K562 (cell line): ENCODE data around the gene HCN3. TPM values are rescaled to one million over a fixed set of nuclear protein-coding genes. Genes with fewer than 3 reads are reported as not detected.

Source experiments
- ARID3B ChIP-seq: fragments of 250-450 bp; sonication (Bioruptor Pico); IDR thresholded peaks from 2 replicates; pipeline ENCODE4 v1.4.0; 2020; ENCODE audit warnings: borderline replicate concordance
- ASH1L ChIP-seq: fragments of 450-650 bp; IDR thresholded peaks from 2 replicates; pipeline ENCODE4 v1.6.1; 2018; ENCODE audit warnings: borderline replicate concordance, mild to moderate bottlenecking, low read depth; ENCODE audit not compliant: partially characterized antibody
- CBFB ChIP-seq: sonication (generic); formaldehyde crosslinking; IDR thresholded peaks from 2 replicates; pipeline ENCODE4 v1.4.0; 2020; ENCODE audit warnings: mild to moderate bottlenecking, missing genetic modification reagents
- CBX3 ChIP-seq, 2 experiments: IDR thresholded peaks; 1 replicate in 1 of 2; 2 replicates in 1 of 2; pipeline ENCODE4 v1.6.1; 2012; ENCODE audit warnings: inconsistent platforms in 2 of 2, low read length in 2 of 2, borderline replicate concordance in 1 of 2, control low read depth in 1 of 2
- CCNT2 ChIP-seq: IDR thresholded peaks from 2 replicates; pipeline ENCODE4 v1.6.1; 2011; ENCODE audit warnings: borderline replicate concordance, low read depth, mild to moderate bottlenecking, moderate library complexity, mixed read lengths, low read length; ENCODE audit not compliant: insufficient read length; ENCODE audit errors: extremely low read depth
- DPF2 ChIP-seq: fragments of 450-650 bp; IDR thresholded peaks from 2 replicates; pipeline ENCODE4 v1.6.1; 2016
- EHMT2 ChIP-seq: fragments of 450-650 bp; IDR thresholded peaks from 2 replicates; pipeline ENCODE4 v1.6.1; 2018; ENCODE audit warnings: antibody characterized with exemption
- ELF4 ChIP-seq: fragments of 450-650 bp; formaldehyde crosslinking; IDR thresholded peaks from 2 replicates; pipeline ENCODE4 v1.4.0; 2022; ENCODE audit warnings: missing genetic modification characterization
- ERF ChIP-seq: fragments of 450-650 bp; formaldehyde crosslinking; IDR thresholded peaks from 2 replicates; pipeline ENCODE4 v1.4.0; 2020; ENCODE audit warnings: mild to moderate bottlenecking, mixed read lengths
- ESRRA ChIP-seq: fragments of 450-650 bp; IDR thresholded peaks from 2 replicates; pipeline ENCODE4 v1.6.1; 2014; ENCODE audit warnings: low read depth, mild to moderate bottlenecking, moderate library complexity, borderline replicate concordance
- FIP1L1 ChIP-seq: fragments of 200-400 bp; formaldehyde crosslinking; IDR thresholded peaks from 2 replicates; pipeline ENCODE4 v1.6.1; 2018; ENCODE audit warnings: mild to moderate bottlenecking, low read depth, low read length; ENCODE audit not compliant: poor library complexity, severe bottlenecking
- SNAPC5 ChIP-seq: fragments of 250-450 bp; sonication (Bioruptor Pico); IDR thresholded peaks from 2 replicates; pipeline ENCODE4 v1.8.0; 2021; ENCODE audit warnings: moderate library complexity, mild to moderate bottlenecking, inconsistent platforms
- SPI1 ChIP-seq: IDR thresholded peaks from 2 replicates; pipeline ENCODE4 v1.6.1; 2011; ENCODE audit warnings: low read depth, low read length, control low read depth, borderline replicate concordance
- TAF1 ChIP-seq: IDR thresholded peaks from 2 replicates; pipeline ENCODE4 v1.6.1; 2011; ENCODE audit warnings: mild to moderate bottlenecking, low read length, moderate library complexity; ENCODE audit not compliant: insufficient read depth, control insufficient read depth, severe bottlenecking; ENCODE audit errors: extremely low read depth
- ZNF143 ChIP-seq: sonication (generic); formaldehyde crosslinking; IDR thresholded peaks from 2 replicates; pipeline ENCODE4 v1.9.0; 2022; ENCODE audit warnings: mild to moderate bottlenecking, missing genetic modification reagents
- ZNF324 ChIP-seq: fragments of 250-450 bp; sonication (Bioruptor Pico); IDR thresholded peaks from 2 replicates; pipeline ENCODE4 v1.4.0; 2020; ENCODE audit warnings: mild to moderate bottlenecking
- ZNF75A ChIP-seq: fragments of 450-650 bp; formaldehyde crosslinking; IDR thresholded peaks from 2 replicates; pipeline ENCODE4 v1.4.0; 2020; ENCODE audit warnings: mild to moderate bottlenecking
- ZNF785 ChIP-seq: fragments of 250-450 bp; sonication (Bioruptor Pico); IDR thresholded peaks from 2 replicates; pipeline ENCODE4 v1.4.0; 2020; ENCODE audit warnings: mild to moderate bottlenecking
- polyA plus RNA-seq, 8 experiments: library from polyadenylated mRNA; depleted of rRNA in 4 of 8; stranded (reverse) in 5 of 8; unstranded in 3 of 8; fragments of >200 nt; fragmentation: Nextera tagmentation in 2 of 8; fragmentation: Illumina TruSeq in 1 of 8; extraction: Ambion mirVana in 2 of 8; extraction: Trizol in 1 of 8; gene quantifications; 2 replicates each; pipeline versions ENCODE4 v1.2.1 to v1.2.3, GENCODE V29; 2011 to 2014; ENCODE audit warnings: inconsistent platforms in 1 of 8, missing spikeins in 1 of 8
- total RNA-seq, 7 experiments: library from RNA; depleted of rRNA in 6 of 7; stranded (reverse); fragments of >200 nt in 6 of 7; fragmentation: Illumina TruSeq in 2 of 7; extraction: Trizol in 2 of 7; gene quantifications; 2 replicates each; pipeline versions ENCODE4 v1.2.1 to v1.2.3, GENCODE V29; 2011 to 2021; ENCODE audit warnings: low replicate concordance in 1 of 7
- TF ChIP-seq, protein P1 (sequence below), 2 experiments: fragments of 450-650 bp; conservative IDR thresholded peaks; 2 replicates each; pipeline ENCODE4 v1.6.1; 2017; ENCODE audit warnings: mild to moderate bottlenecking in 2 of 2, moderate library complexity in 2 of 2
- TF ChIP-seq, protein P2 (sequence below): fragments of 450-650 bp; formaldehyde crosslinking; conservative IDR thresholded peaks from 2 replicates; pipeline ENCODE4 v1.4.0; 2022; ENCODE audit warnings: mild to moderate bottlenecking, missing genetic modification characterization
- TF ChIP-seq, protein P3 (sequence below): IDR thresholded peaks from 2 replicates; pipeline ENCODE4 v1.6.1; 2014; ENCODE audit warnings: antibody characterized with exemption

Gene HCN3
- total and polyA plus RNA-seq, 9 of the 15 experiments (the other 6 are each of a cell fraction or from before 2014, with no cell fraction given) = 0.91 to 9.7 (median 3.9) TPM

GRCh38 chr1:155261852-155262673 is 15.2 kb upstream of the HCN3 start, which contains the start of gene SCAMP3 (continued):
- TF ChIP-seq, protein P1, sequence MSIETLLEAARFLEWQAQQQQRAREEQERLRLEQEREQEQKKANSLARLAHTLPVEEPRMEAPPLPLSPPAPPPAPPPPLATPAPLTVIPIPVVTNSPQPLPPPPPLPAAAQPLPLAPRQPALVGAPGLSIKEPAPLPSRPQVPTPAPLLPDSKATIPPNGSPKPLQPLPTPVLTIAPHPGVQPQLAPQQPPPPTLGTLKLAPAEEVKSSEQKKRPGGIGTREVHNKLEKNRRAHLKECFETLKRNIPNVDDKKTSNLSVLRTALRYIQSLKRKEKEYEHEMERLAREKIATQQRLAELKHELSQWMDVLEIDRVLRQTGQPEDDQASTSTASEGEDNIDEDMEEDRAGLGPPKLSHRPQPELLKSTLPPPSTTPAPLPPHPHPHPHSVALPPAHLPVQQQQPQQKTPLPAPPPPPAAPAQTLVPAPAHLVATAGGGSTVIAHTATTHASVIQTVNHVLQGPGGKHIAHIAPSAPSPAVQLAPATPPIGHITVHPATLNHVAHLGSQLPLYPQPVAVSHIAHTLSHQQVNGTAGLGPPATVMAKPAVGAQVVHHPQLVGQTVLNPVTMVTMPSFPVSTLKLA (conservative IDR thresholded peaks at IDR 0.05) = peak; percentile 98 to 99
- peak; percentile 82 for TF ChIP-seq FIP1L1
- peak; percentile 46; the same call in 1 of the 2 replicates for TF ChIP-seq ESRRA
- TF ChIP-seq ELF4 (CRISPR knock-in tag) = peak; percentile 86
- no peak for TF ChIP-seq SNAPC5 (CRISPR knock-in tag)
- TF ChIP-seq SPI1 = peak; percentile 78; the same call in 1 of the 2 replicates
- peak; percentile 97 for TF ChIP-seq ZNF143 (CRISPR knock-in tag)
- no peak for TF ChIP-seq ARID3B (CRISPR knock-in tag)
- no peak; the same call in 1 of the 2 replicates for TF ChIP-seq CBFB (CRISPR knock-in tag)
- TF ChIP-seq, protein P2, sequence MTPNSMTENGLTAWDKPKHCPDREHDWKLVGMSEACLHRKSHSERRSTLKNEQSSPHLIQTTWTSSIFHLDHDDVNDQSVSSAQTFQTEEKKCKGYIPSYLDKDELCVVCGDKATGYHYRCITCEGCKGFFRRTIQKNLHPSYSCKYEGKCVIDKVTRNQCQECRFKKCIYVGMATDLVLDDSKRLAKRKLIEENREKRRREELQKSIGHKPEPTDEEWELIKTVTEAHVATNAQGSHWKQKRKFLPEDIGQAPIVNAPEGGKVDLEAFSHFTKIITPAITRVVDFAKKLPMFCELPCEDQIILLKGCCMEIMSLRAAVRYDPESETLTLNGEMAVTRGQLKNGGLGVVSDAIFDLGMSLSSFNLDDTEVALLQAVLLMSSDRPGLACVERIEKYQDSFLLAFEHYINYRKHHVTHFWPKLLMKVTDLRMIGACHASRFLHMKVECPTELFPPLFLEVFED = peak; percentile 94
- TF ChIP-seq ZNF785 (CRISPR knock-in tag) = no peak
- TF ChIP-seq EHMT2 = no peak
- TF ChIP-seq ASH1L = peak; percentile 40
- peak; percentile 65; the same call in 1 of the 2 replicates for TF ChIP-seq ZNF75A
- peak; percentile 86 for TF ChIP-seq ERF (CRISPR knock-in tag)
- TF ChIP-seq TAF1 = peak; percentile 22
- TF ChIP-seq, protein P3, sequence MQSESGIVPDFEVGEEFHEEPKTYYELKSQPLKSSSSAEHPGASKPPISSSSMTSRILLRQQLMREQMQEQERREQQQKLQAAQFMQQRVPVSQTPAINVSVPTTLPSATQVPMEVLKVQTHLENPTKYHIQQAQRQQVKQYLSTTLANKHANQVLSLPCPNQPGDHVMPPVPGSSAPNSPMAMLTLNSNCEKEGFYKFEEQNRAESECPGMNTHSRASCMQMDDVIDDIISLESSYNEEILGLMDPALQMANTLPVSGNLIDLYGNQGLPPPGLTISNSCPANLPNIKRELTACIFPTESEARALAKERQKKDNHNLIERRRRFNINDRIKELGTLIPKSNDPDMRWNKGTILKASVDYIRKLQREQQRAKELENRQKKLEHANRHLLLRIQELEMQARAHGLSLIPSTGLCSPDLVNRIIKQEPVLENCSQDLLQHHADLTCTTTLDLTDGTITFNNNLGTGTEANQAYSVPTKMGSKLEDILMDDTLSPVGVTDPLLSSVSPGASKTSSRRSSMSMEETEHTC = peak; percentile 75; the same call in 1 of the 2 replicates
- peak; percentile 60 for TF ChIP-seq CCNT2
- peak; percentile 30; the same call in 1 of the 2 replicates for TF ChIP-seq ZNF324 (CRISPR knock-in tag)
- TF ChIP-seq DPF2 = 0 out of 2 replicates have a peak, but pooled peaks have one; percentile 19
- peak in 1 of 2 experiments; percentile 51; a peak in 1 of 3 replicates for TF ChIP-seq CBX3 (IDR thresholded peaks at IDR 0.05; ENCODE audit: borderline replicate concordance in 1 of 2, low read length in 2 of 2)
